ENCODE results near the gene BORCS8. TPM values are rescaled to one million over a fixed set of nuclear protein-coding genes. Genes with fewer than 3 reads are reported as not detected.

The BORCS8 gene
- total and polyA plus RNA-seq, 2 of the 4 experiments (the other 2 are of a cell fraction), result 16.7 to 33.9 TPM

- H3K27ac ChIP-seq (ENCODE audit: insufficient read depth, low read length), result peak within 1 kb of the TSS; percentile 78
- no TSS peak for BruUV-seq (replicated peaks)
- in situ Hi-C loops (cut with MboI; ENCODE audit: low sequenced_read_pairs) (no loop called here), intact Hi-C loops (cut with micrococcal nuclease) (loop anchor here (2.0 kb wide), 1 partner anchor 76 kb away; the partner anchor contains the start of gene SLC25A42), dilution Hi-C loops (cut with HindIII; ENCODE audit: low sequenced_read_pairs, unreplicated experiment) (no loop called here)
- peaks cover 4% of the 10 kb centered on the region; the same call in 1 of the 2 replicates for H4K20me1 ChIP-seq (ENCODE audit: insufficient read depth, low read length)
- no peaks in the 10 kb centered on the region for H3K36me3 ChIP-seq (ENCODE audit: control insufficient read depth, insufficient read depth, low read length)
- H2BK120ac ChIP-seq (ENCODE audit: low read depth, low read length), result 0 out of 2 replicates have a peak within 1 kb of the TSS, but pooled peaks have one; percentile 61
- no peak within 1 kb of the TSS for H2BK20ac ChIP-seq (ENCODE audit: low read depth, low read length)
- H3K9me3 ChIP-seq (ENCODE audit: control insufficient read depth, insufficient read depth, low read length), result no peaks in the 10 kb centered on the region
- H3K4me1 ChIP-seq (ENCODE audit: control insufficient read depth, insufficient read depth, low read length), result peaks cover 6% of the 10 kb centered on the region; the same call in 1 of the 2 replicates
- 20% methylated on average over 6 of the region's 42 CpGs; no CpG with 5 or more reads in 1 of the 2 experiments for WGBS, 2 experiments (ENCODE audit: extremely low coverage in 2 of 2, insufficient read length in 1 of 2)
- ATAC-seq (ENCODE audit: low read depth) (peak; percentile 99), DNase-seq (peak; percentile 99)
- peak within 1 kb of the TSS; percentile 34; the same call in 1 of the 2 replicates for H3K56ac ChIP-seq (ENCODE audit: extremely low read depth, insufficient read depth, low read length)
- H4K8ac ChIP-seq (ENCODE audit: low read depth in 2 of 2, low read length in 2 of 2), result peak within 1 kb of the TSS; percentile 23 to 98
- peaks cover 8 to 20% of the 10 kb centered on the region in 2 experiments; a peak in 3 of 4 replicates for H3K79me1 ChIP-seq (ENCODE audit: low read depth in 1 of 2, low read length in 2 of 2)
- H3K18ac ChIP-seq (ENCODE audit: low read depth, low read length), result peak within 1 kb of the TSS; percentile 72
- peak within 1 kb of the TSS; percentile 87 for H4K5ac ChIP-seq (ENCODE audit: low read depth, low read length)
- no peaks in the 10 kb centered on the region for H3K9me1 ChIP-seq (ENCODE audit: insufficient read depth, low read length)
- peak within 1 kb of the TSS; percentile 94 for H2AFZ ChIP-seq (replicated peaks; ENCODE audit: low read length, poor library complexity)
- no peaks in the 10 kb centered on the region for H3K27me3 ChIP-seq (ENCODE audit: control insufficient read depth, insufficient read depth, low read length)
- no peak within 1 kb of the TSS for H2AK5ac ChIP-seq (ENCODE audit: low read depth, low read length)
- H3K4me2 ChIP-seq (ENCODE audit: low read depth, low read length), result peak within 1 kb of the TSS; percentile 84
- peak within 1 kb of the TSS; percentile 91 for H3K9ac ChIP-seq (ENCODE audit: low read depth, low read length)
- peak within 1 kb of the TSS; percentile 94 for H3K4me3 ChIP-seq (ENCODE audit: insufficient read depth, low read depth, low read length)
- ChIA-PET POLR2A (ENCODE audit: unreplicated experiment) (no interaction called here), CTCF (no interaction called here)
- peak within 1 kb of the TSS; percentile 78 for H3K14ac ChIP-seq (replicated peaks; ENCODE audit: low read depth, low read length)
- H3K4ac ChIP-seq (ENCODE audit: low read depth, low read length), result peak within 1 kb of the TSS; percentile 86
- H3K23ac ChIP-seq (ENCODE audit: low read depth, low read length), result peak within 1 kb of the TSS; percentile 90
- H2BK15ac ChIP-seq (ENCODE audit: low read depth, low read length), result no peak within 1 kb of the TSS
- H2AK9ac ChIP-seq (replicated peaks; ENCODE audit: low read depth, low read length, poor library complexity), result peak within 1 kb of the TSS; percentile 67
- peak within 1 kb of the TSS; percentile 74; the same call in 1 of the 2 replicates for H4K91ac ChIP-seq (ENCODE audit: insufficient read depth, low read depth, low read length)
- peak within 1 kb of the TSS; percentile 69 for H2BK5ac ChIP-seq (ENCODE audit: low read depth, low read length, poor library complexity, severe bottlenecking)
- TF ChIP-seq CEBPB (IDR thresholded peaks at IDR 0.05; ENCODE audit: low read depth, low read length) (no peak), SMC3 (IDR thresholded peaks at IDR 0.05; ENCODE audit: low read depth, low read length) (no peak), USF2 (IDR thresholded peaks at IDR 0.05; ENCODE audit: low read depth, low read length) (no peak), CTCF (conservative IDR thresholded peaks at IDR 0.05; ENCODE audit: low read depth, low read length) (no peak), NFE2L2 (IDR thresholded peaks at IDR 0.05; ENCODE audit: low read depth, low read length) (no peak), CHD1 (IDR thresholded peaks at IDR 0.05; ENCODE audit: low read depth, low read length) (no peak), MAFK (IDR thresholded peaks at IDR 0.05; ENCODE audit: low read depth, low read length) (no peak), MXI1 (IDR thresholded peaks at IDR 0.05; ENCODE audit: borderline replicate concordance, low read depth, low read length) (peak; percentile 47; the same call in 1 of the 2 replicates), BHLHE40 (IDR thresholded peaks at IDR 0.05; ENCODE audit: low read depth, low read length) (peak; percentile 52), POLR2A (IDR thresholded peaks at IDR 0.05; ENCODE audit: low read depth, low read length) (peak; percentile 57; the same call in 1 of the 2 replicates), RCOR1 (IDR thresholded peaks at IDR 0.05; ENCODE audit: insufficient replicate concordance, low read length) (no peak), ELK1 (IDR thresholded peaks at IDR 0.05; ENCODE audit: borderline replicate concordance, low read depth, low read length) (no peak), MAZ (IDR thresholded peaks at IDR 0.05; ENCODE audit: borderline replicate concordance, low read depth, low read length) (peak; percentile 17; the same call in 1 of the 2 replicates)
These were observed 53.6 kb downstream of the BORCS8 start, which contains the start of gene TMEM161A for GRCh38 chr19:19138109-19138981. Gene TMEM161A, minus strand, starts transcription at chr19:19138478. Its CDS starts 50 bp downstream, at chr19:19138428.

All from IMR-90 (cell line).